B cell (primary cell): ENCODE measurements around the gene HOXA9. TPM values are rescaled to one million over a fixed set of nuclear protein-coding genes. Genes with fewer than 3 reads are reported as not detected.

ENCODE experiments used
- ATAC-seq: fragments of 200-7000 bp; cut with Tn5 transposase; one replicate; pipeline ENCODE4 v1.10.0; 2021; ENCODE audit warnings: low read depth, mild to moderate bottlenecking, moderate number of reproducible peaks, moderate library complexity
- CTCF ChIA-PET: fragments of 350-600 bp; sonication (Branson Sonifier 250); formaldehyde crosslinking; loops from one replicate; lab custom pipeline; 2021; ENCODE audit warnings: antibody characterized with exemption, inconsistent platforms; lab: Charles Lee
- POLR2A ChIA-PET: fragments of 350-600 bp; sonication (Branson Sonifier 250); formaldehyde crosslinking; loops from one replicate; lab custom pipeline; 2021; ENCODE audit warnings: antibody characterized with exemption; lab: Charles Lee
- DNase-seq: peaks from one replicate; pipeline ENCODE4 v3.0.0; 2013
- H2AFZ ChIP-seq: 2 replicates; pipeline ENCODE4 v1.6.1; 2012; ENCODE audit warnings: mild to moderate bottlenecking, low read depth, low read length; ENCODE audit not compliant: insufficient read depth, poor library complexity, severe bottlenecking
- H3K27ac ChIP-seq, 2 donors: 1 replicate in 1 of 2; 2 replicates in 1 of 2; pipeline ENCODE4 v1.5.1; 2012 to 2013; ENCODE audit warnings: low read length in 2 of 2, mild to moderate bottlenecking in 2 of 2, moderate library complexity in 1 of 2
- H3K27me3 ChIP-seq, 4 experiments: fragments of 200-600 bp in 1 of 4; sonication (generic) in 1 of 4; replicated peaks in 1 of 4; 1 replicate in 2 of 4; 2 replicates in 2 of 4; pipeline versions ENCODE4 v1.6.1 to v1.7.0; 2013 to 2016; ENCODE audit warnings: low read length in 3 of 4, mild to moderate bottlenecking in 2 of 4, mixed read lengths in 1 of 4, moderate library complexity in 1 of 4; ENCODE audit not compliant: insufficient read depth in 4 of 4, control insufficient read depth in 3 of 4; ENCODE audit errors: control extremely low read depth in 1 of 4
- H3K36me3 ChIP-seq, 2 experiments: replicated peaks in 1 of 2; 1 replicate in 1 of 2; 2 replicates in 1 of 2; pipeline versions ENCODE4 v1.6.1 to v1.7.1; 2013; ENCODE audit warnings: low read length in 1 of 2; ENCODE audit not compliant: insufficient read depth in 2 of 2, control insufficient read depth in 1 of 2; ENCODE audit errors: control extremely low read depth in 1 of 2, extremely low read depth in 1 of 2
- H3K4me1 ChIP-seq, 2 donors: fragments of 200-600 bp in 1 of 2; sonication (generic) in 1 of 2; 1 replicate in 1 of 2; 2 replicates in 1 of 2; pipeline versions ENCODE4 v1.5.1 to v1.6.1; 2013 to 2017; ENCODE audit warnings: low read length in 2 of 2; ENCODE audit not compliant: control insufficient read depth in 2 of 2, insufficient read depth in 2 of 2
- H3K4me2 ChIP-seq: replicated peaks from 2 replicates; pipeline ENCODE3; 2012; ENCODE audit warnings: mild to moderate bottlenecking, low read depth, low read length; ENCODE audit not compliant: poor library complexity, severe bottlenecking
- H3K4me3 ChIP-seq, 5 experiments: fragments of 200-600 bp in 1 of 5; sonication (generic) in 1 of 5; 1 replicate in 3 of 5; 2 replicates in 2 of 5; pipeline versions ENCODE4 v1.5.1 to v1.7.0; 2011 to 2016; ENCODE audit warnings: low read length in 4 of 5, mild to moderate bottlenecking in 4 of 5, low read depth in 2 of 5, control low read depth in 1 of 5, moderate library complexity in 1 of 5; ENCODE audit not compliant: insufficient read depth in 1 of 5; ENCODE audit errors: control extremely low read depth in 1 of 5, extremely low read depth in 1 of 5
- H3K79me2 ChIP-seq: fragments of 200-600 bp; sonication (generic); one replicate; pipeline ENCODE4 v1.6.0; 2016; ENCODE audit warnings: low read length; ENCODE audit not compliant: control insufficient read depth, insufficient read depth
- H3K9ac ChIP-seq: fragments of 200-600 bp; sonication (generic); 2 replicates; pipeline ENCODE4 v1.6.1; 2017; ENCODE audit warnings: mild to moderate bottlenecking, low read length, moderate library complexity
- H3K9me3 ChIP-seq, 3 donors: one replicate each; pipeline versions ENCODE4 v1.6.1 to v1.7.1; 2013; ENCODE audit warnings: low read length in 2 of 3; ENCODE audit not compliant: control insufficient read depth in 2 of 3, insufficient read depth in 1 of 3; ENCODE audit errors: control extremely low read depth in 1 of 3
- H4K20me1 ChIP-seq: 2 replicates; pipeline ENCODE4 v1.6.0; 2012; ENCODE audit warnings: mild to moderate bottlenecking, low read length; ENCODE audit not compliant: insufficient read depth, control insufficient read depth, poor library complexity, severe bottlenecking
- H3K27ac Mint-ChIP-seq: one replicate; pipeline ENCODE4 v1.8.0; 2021; ENCODE audit warnings: mixed read lengths
- H3K27me3 Mint-ChIP-seq: one replicate; pipeline ENCODE4 v1.8.0; 2021; ENCODE audit warnings: mixed read lengths
- H3K4me1 Mint-ChIP-seq: one replicate; pipeline ENCODE4 v1.8.0; 2021; ENCODE audit warnings: mixed read lengths
- H3K4me3 Mint-ChIP-seq: one replicate; pipeline ENCODE4 v1.8.0; 2021; ENCODE audit warnings: mixed read lengths
- H3K9me3 Mint-ChIP-seq: one replicate; pipeline ENCODE4 v1.8.0; 2022; ENCODE audit warnings: mixed read lengths; ENCODE audit not compliant: insufficient read depth
- EZH2 ChIP-seq: IDR thresholded peaks from 2 replicates; pipeline ENCODE4 v1.6.1; 2012; ENCODE audit warnings: borderline replicate concordance, low read depth, mild to moderate bottlenecking, moderate library complexity, low read length; ENCODE audit not compliant: insufficient read depth, poor library complexity, severe bottlenecking
- WGBS: methylation state at CpG from one replicate; pipeline ENCODE4 v1.1.5; 2013; ENCODE audit warnings: missing lambda C conversion rate; ENCODE audit not compliant: insufficient coverage; 5-methylcytosine and 5-hydroxymethylcytosine counted together
- intact Hi-C: fragments of 100-400 bp; cut with micrococcal nuclease; formaldehyde crosslinking; loops from one replicate; pipeline ENCODE4 v1.10.0; 2022
- polyA plus RNA-seq: library from polyadenylated mRNA; depleted of rRNA; stranded (reverse); fragments of >200 nt; gene quantifications from 2 replicates; pipeline ENCODE4 v1.2.3, GENCODE V29; 2012
- total RNA-seq, 2 donors: library from RNA; stranded (reverse); fragments of 120-200 nt in 1 of 2; gene quantifications; 1 replicate in 1 of 2; 2 replicates in 1 of 2; pipeline versions ENCODE4 v1.2.3 to v1.2.4, GENCODE V29; 2013 to 2022
- TF ChIP-seq, protein P1 (sequence below): fragments of 200-600 bp; IDR thresholded peaks from one replicate; pipeline ENCODE4 v1.8.0; 2022; ENCODE audit warnings: antibody characterized with exemption, mild to moderate bottlenecking

The HOXA9 gene
- total and polyA plus RNA-seq, 2 donors (not counting 1 experiment from before 2014, with no cell fraction given), result 0.07 TPM; not detected in 1

GRCh38 chr7:27196287-27196767 lies 31.0 kb upstream of the HOXA9 start:
- Histone ChIP-seq H3K9ac (no peak overlapping the region), H3K4me2 (no peak overlapping the region), H3K79me2 (no peaks in the 10 kb centered on the region), H3K4me3 (no peak overlapping the region), H3K36me3 (no peaks in the 10 kb centered on the region), H3K27me3 (peaks cover 3 to 82% (median 76%) of the 10 kb centered on the region in 4 experiments), H3K9me3 (peaks cover 0 to 51% (median 2%) of the 10 kb centered on the region in 3 donors), H4K20me1 (no peaks in the 10 kb centered on the region), H3K27ac (no peak overlapping the region), H3K4me1 (peaks cover 44 to 64% of the 10 kb centered on the region in 2 donors), H2AFZ (no peak overlapping the region)
- no peak for TF ChIP-seq EZH2
- TF ChIP-seq, protein P1, sequence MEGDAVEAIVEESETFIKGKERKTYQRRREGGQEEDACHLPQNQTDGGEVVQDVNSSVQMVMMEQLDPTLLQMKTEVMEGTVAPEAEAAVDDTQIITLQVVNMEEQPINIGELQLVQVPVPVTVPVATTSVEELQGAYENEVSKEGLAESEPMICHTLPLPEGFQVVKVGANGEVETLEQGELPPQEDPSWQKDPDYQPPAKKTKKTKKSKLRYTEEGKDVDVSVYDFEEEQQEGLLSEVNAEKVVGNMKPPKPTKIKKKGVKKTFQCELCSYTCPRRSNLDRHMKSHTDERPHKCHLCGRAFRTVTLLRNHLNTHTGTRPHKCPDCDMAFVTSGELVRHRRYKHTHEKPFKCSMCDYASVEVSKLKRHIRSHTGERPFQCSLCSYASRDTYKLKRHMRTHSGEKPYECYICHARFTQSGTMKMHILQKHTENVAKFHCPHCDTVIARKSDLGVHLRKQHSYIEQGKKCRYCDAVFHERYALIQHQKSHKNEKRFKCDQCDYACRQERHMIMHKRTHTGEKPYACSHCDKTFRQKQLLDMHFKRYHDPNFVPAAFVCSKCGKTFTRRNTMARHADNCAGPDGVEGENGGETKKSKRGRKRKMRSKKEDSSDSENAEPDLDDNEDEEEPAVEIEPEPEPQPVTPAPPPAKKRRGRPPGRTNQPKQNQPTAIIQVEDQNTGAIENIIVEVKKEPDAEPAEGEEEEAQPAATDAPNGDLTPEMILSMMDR, result peak; percentile 96
- Mint-ChIP-seq H3K4me3 (no peak overlapping the region), H3K27ac (peak overlapping the region; percentile 64), H3K9me3 (no peaks in the 10 kb centered on the region), H3K4me1 (peaks cover 34% of the 10 kb centered on the region), H3K27me3 (peaks cover 79% of the 10 kb centered on the region)
- ChIA-PET CTCF (interaction anchor here (0.6 to 2.6 kb wide), 65 partner anchors 8 to 1910 kb away, joined by 3 to 51 read pairs (median 4); partner anchors contain the start of genes EVX1, HOXA6 and HOXA9), POLR2A (no interaction called here)
- ATAC-seq (no peak), DNase-seq (peak; percentile 84)
- intact Hi-C loops, result loop anchor here (1.0 to 10.0 kb wide), 7 partner anchors 46 to 900 kb away; partner anchors contain the start of gene EVX1
- WGBS, result 2% methylated on average over 6 of the region's 6 CpGs

DNA sequence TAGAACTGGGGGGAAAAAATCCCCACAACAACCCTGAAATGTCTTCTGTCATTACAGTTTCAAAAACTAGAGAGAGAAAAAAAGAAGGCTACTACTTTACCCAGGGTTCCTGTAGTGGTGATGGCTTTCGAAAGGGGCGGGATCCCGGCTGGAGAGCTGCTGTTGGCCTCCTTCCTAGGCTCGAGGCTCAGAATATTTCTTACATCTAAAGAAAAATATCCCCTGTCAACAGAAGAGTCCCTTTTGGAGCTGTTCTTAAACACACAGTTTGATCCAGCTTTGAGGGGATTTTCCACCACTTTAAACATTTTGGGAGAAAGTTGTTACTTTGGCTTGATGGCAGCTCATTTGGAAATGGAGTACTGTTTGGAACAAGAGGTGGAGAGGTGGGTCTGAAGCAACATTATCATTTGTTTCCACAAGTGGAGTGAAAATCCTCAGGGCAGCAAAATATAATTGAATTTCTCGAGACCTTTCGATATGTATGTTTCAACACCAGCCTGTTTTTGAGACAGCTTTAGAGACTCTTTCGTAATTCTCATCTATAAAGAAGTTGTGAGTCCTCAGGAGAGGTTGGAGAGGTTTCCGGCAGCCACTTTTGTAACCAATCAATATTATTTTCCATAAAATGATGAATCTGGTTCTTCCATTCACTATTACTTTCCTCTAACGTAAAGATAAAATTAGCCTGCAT lies 29.5 kb upstream of the HOXA9 start:
- Mint-ChIP-seq H3K27me3 (peaks cover 82% of the 10 kb centered on the region), H3K9me3 (no peaks in the 10 kb centered on the region), H3K4me1 (peaks cover 28% of the 10 kb centered on the region), H3K4me3 (no peak overlapping the region), H3K27ac (no peak overlapping the region)
- Histone ChIP-seq H3K36me3 (no peaks in the 10 kb centered on the region), H3K9me3 (peaks cover 0 to 48% (median 2%) of the 10 kb centered on the region in 3 donors), H2AFZ (no peak overlapping the region), H3K27me3 (peaks cover 3 to 85% (median 79%) of the 10 kb centered on the region in 4 experiments), H3K4me1 (peaks cover 31 to 59% of the 10 kb centered on the region in 2 donors), H3K4me3 (no peak overlapping the region), H3K27ac (no peak overlapping the region), H4K20me1 (no peaks in the 10 kb centered on the region), H3K9ac (no peak overlapping the region), H3K79me2 (no peaks in the 10 kb centered on the region), H3K4me2 (no peak overlapping the region)
- POLR2A ChIA-PET, result no interaction called here
- WGBS, result no CpG with 5 or more reads among the region's 9 CpGs
- CTCF ChIA-PET, result interaction anchor here (0.7 to 2.6 kb wide), 17 partner anchors 8 to 1334 kb away, joined by 3 to 32 read pairs (median 5); no protein-coding TSS in a partner anchor
- DNase-seq (no peak), ATAC-seq (no peak)
- intact Hi-C loops, result loop anchor here (5.0 to 10.0 kb wide), 2 partner anchors 47 to 410 kb away; partner anchors contain the start of gene EVX1
- TF ChIP-seq, protein P1, result no peak
- TF ChIP-seq EZH2, result no peak
